K562 (cell line): ENCODE data around the gene RPL22. TPM values are rescaled to one million over a fixed set of nuclear protein-coding genes. Genes with fewer than 3 reads are reported as not detected.

Experiments used
- ARID4B ChIP-seq: sonication (generic); formaldehyde crosslinking; IDR thresholded peaks from 2 replicates; pipeline ENCODE4 v1.8.0; 2022; ENCODE audit warnings: mild to moderate bottlenecking, missing genetic modification reagents
- ATF3 ChIP-seq, 2 experiments: fragments of 450-650 bp in 1 of 2; sonication (generic) in 1 of 2; formaldehyde crosslinking in 1 of 2; IDR thresholded peaks in 1 of 2; conservative IDR thresholded peaks in 1 of 2; 2 replicates each; pipeline versions ENCODE4 v1.6.1 to v1.8.1; 2016 to 2023; ENCODE audit warnings: mild to moderate bottlenecking in 2 of 2, moderate library complexity in 2 of 2, inconsistent platforms in 1 of 2, missing genetic modification reagents in 1 of 2
- BRF1 ChIP-seq: IDR thresholded peaks from 3 replicates; pipeline ENCODE4 v1.6.1; 2011; ENCODE audit warnings: borderline replicate concordance, mild to moderate bottlenecking; ENCODE audit not compliant: insufficient read length; ENCODE audit errors: extremely low read depth
- GABPB2 ChIP-seq: fragments of 250-450 bp; sonication (Bioruptor Pico); conservative IDR thresholded peaks from 2 replicates; pipeline ENCODE4 v1.5.1; 2021; ENCODE audit warnings: mild to moderate bottlenecking
- GTF2A2 ChIP-seq: IDR thresholded peaks from 2 replicates; pipeline ENCODE4 v1.6.1; 2016; ENCODE audit warnings: mild to moderate bottlenecking, missing genetic modification characterization, missing compliant biosample characterization
- LEF1 ChIP-seq: fragments of 450-650 bp; IDR thresholded peaks from 2 replicates; pipeline ENCODE4 v1.6.1; 2016; ENCODE audit warnings: mild to moderate bottlenecking
- NR1H2 ChIP-seq: sonication (generic); formaldehyde crosslinking; IDR thresholded peaks from 2 replicates; pipeline ENCODE4 v1.4.0; 2020; ENCODE audit warnings: mild to moderate bottlenecking, missing genetic modification reagents
- NUFIP1 ChIP-seq: fragments of 450-650 bp; IDR thresholded peaks from 2 replicates; pipeline ENCODE4 v1.6.1; 2018; ENCODE audit not compliant: partially characterized antibody
- TEAD2 ChIP-seq: fragments of 450-650 bp; IDR thresholded peaks from 2 replicates; pipeline ENCODE4 v1.6.1; 2016; ENCODE audit warnings: missing genetic modification characterization, control low read depth, missing compliant biosample characterization
- ZFP36 ChIP-seq: fragments of 150-350 bp; IDR thresholded peaks from 2 replicates; pipeline ENCODE4 v1.6.1; 2018; ENCODE audit warnings: low read length, low read depth; ENCODE audit not compliant: partially characterized antibody
- ZNF121 ChIP-seq: sonication (generic); formaldehyde crosslinking; conservative IDR thresholded peaks from 2 replicates; pipeline ENCODE4 v1.8.0; 2022; ENCODE audit warnings: missing genetic modification reagents
- ZNF140 ChIP-seq: fragments of 250-450 bp; sonication (Bioruptor Pico); IDR thresholded peaks from 2 replicates; pipeline ENCODE4 v1.8.0; 2021; ENCODE audit warnings: moderate library complexity, mild to moderate bottlenecking, inconsistent platforms
- ZNF24 ChIP-seq: fragments of 450-650 bp; IDR thresholded peaks from 2 replicates; pipeline ENCODE4 v1.6.1; 2016
- ZNF3 ChIP-seq: fragments of 250-450 bp; sonication (Bioruptor Pico); IDR thresholded peaks from 2 replicates; pipeline ENCODE4 v1.5.0; 2021; ENCODE audit warnings: mild to moderate bottlenecking, moderate library complexity
- ZNF740 ChIP-seq, 3 experiments: fragments of 200-800 bp in 1 of 3; sonication (Bioruptor generic) in 1 of 3; sonication (generic) in 1 of 3; formaldehyde crosslinking in 1 of 3; IDR thresholded peaks; 2 replicates each; pipeline versions ENCODE4 v1.6.1 to v1.8.0; 2016 to 2022; ENCODE audit warnings: mild to moderate bottlenecking in 2 of 3, missing compliant biosample characterization in 2 of 3, missing genetic modification characterization in 2 of 3, missing genetic modification reagents in 1 of 3
- polyA plus RNA-seq, 8 experiments: library from polyadenylated mRNA; depleted of rRNA in 4 of 8; stranded (reverse) in 5 of 8; unstranded in 3 of 8; fragments of >200 nt; fragmentation: Nextera tagmentation in 2 of 8; fragmentation: Illumina TruSeq in 1 of 8; extraction: Ambion mirVana in 2 of 8; extraction: Trizol in 1 of 8; gene quantifications; 2 replicates each; pipeline versions ENCODE4 v1.2.1 to v1.2.3, GENCODE V29; 2011 to 2014; ENCODE audit warnings: inconsistent platforms in 1 of 8, missing spikeins in 1 of 8
- total RNA-seq, 7 experiments: library from RNA; depleted of rRNA in 6 of 7; stranded (reverse); fragments of >200 nt in 6 of 7; fragmentation: Illumina TruSeq in 2 of 7; extraction: Trizol in 2 of 7; gene quantifications; 2 replicates each; pipeline versions ENCODE4 v1.2.1 to v1.2.3, GENCODE V29; 2011 to 2021; ENCODE audit warnings: low replicate concordance in 1 of 7
- TF ChIP-seq, protein P1 (sequence below): fragments of 450-650 bp; formaldehyde crosslinking; IDR thresholded peaks from 2 replicates; pipeline ENCODE4 v1.4.0; 2022; ENCODE audit warnings: missing genetic modification characterization
- TF ChIP-seq, protein P2 (sequence below): fragments of 450-650 bp; IDR thresholded peaks from 2 replicates; pipeline ENCODE4 v1.6.1; 2016; ENCODE audit warnings: missing biosample characterization, missing genetic modification characterization

RPL22 gene
- total and polyA plus RNA-seq, 9 of the 15 experiments (the other 6 are each of a cell fraction or from before 2014, with no cell fraction given): 467 to 1,165 (median 607) TPM

DNA sequence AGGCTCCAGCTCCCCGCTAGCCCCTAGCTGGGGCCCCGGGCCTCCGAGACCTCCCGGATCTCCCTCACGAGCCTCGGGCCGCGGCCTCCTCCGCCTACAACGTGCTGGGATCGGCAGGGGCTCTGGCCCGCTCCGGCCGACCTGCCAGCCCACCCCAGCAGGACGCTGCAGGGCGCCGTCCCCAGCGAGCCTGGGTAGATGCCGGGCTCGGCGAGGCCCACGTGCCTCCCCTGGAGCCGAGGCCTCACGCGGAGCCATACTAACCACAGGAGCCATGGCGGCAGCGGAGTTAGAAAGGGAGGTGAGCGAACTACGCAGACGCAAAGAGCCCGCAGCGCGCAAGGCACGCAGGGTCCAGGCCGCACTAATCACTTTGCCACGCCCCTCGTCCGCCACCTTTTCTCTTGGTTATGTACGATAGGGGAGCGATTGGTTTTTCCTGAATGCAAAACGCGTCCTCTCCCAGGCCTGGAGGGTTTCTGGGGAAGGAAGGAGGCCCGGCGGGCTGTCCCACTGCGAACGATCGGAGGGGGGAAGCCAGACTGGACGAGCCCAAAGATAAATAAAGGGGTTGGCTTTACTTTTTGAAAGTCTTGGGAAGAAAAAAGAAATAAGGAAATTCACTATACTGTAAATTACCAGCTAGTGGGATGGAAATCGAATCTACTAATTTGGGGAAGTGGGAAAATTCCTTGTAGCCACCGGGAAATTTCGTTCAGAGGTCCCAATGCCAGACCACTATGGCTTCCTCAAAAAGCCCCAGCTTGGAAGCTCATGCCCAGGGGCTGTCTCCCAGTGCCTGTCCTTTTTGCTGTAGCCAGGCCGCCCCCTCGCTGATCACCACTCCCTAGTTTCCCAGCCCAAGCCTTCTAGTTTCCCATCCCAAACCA lies at the start of gene RPL22 (continued):
- TF ChIP-seq, protein P1, sequence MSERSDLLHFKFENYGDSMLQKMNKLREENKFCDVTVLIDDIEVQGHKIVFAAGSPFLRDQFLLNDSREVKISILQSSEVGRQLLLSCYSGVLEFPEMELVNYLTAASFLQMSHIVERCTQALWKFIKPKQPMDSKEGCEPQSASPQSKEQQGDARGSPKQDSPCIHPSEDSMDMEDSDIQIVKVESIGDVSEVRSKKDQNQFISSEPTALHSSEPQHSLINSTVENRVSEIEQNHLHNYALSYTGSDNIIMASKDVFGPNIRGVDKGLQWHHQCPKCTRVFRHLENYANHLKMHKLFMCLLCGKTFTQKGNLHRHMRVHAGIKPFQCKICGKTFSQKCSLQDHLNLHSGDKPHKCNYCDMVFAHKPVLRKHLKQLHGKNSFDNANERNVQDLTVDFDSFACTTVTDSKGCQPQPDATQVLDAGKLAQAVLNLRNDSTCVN (CRISPR knock-in tag): 0 out of 2 replicates have a peak, but pooled peaks have one; percentile 11
- TF ChIP-seq NUFIP1 (no peak), ZNF3 (no peak), ZNF740 (CRISPR knock-in tag; IDR thresholded peaks at IDR 0.05) (peak; percentile 80; the same call in 1 of the 2 replicates), ZNF740 (tag; IDR thresholded peaks at IDR 0.05) (no peak), LEF1 (no peak), ATF3 (IDR thresholded peaks at IDR 0.05) (peak; percentile 18; the same call in 1 of the 2 replicates), ATF3 (CRISPR knock-in tag; conservative IDR thresholded peaks at IDR 0.05) (0 out of 2 replicates have a peak, but pooled peaks have one; percentile 42), ZNF24 (0 out of 2 replicates have a peak, but pooled peaks have one; percentile 20), ZNF140 (CRISPR knock-in tag) (no peak), ZNF121 (no peak), ARID4B (CRISPR knock-in tag) (peak; percentile 98), ZFP36 (peak; percentile 42), BRF1 (no peak), GTF2A2 (tag) (no peak), TEAD2 (tag) (no peak), GABPB2 (CRISPR knock-in tag) (no peak), NR1H2 (CRISPR knock-in tag) (peak; percentile 68; the same call in 1 of the 2 replicates)
- TF ChIP-seq, protein P2, sequence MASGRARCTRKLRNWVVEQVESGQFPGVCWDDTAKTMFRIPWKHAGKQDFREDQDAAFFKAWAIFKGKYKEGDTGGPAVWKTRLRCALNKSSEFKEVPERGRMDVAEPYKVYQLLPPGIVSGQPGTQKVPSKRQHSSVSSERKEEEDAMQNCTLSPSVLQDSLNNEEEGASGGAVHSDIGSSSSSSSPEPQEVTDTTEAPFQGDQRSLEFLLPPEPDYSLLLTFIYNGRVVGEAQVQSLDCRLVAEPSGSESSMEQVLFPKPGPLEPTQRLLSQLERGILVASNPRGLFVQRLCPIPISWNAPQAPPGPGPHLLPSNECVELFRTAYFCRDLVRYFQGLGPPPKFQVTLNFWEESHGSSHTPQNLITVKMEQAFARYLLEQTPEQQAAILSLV: no peak
